Astrocyte of the hippocampus (primary cell): Measurements from ENCODE around the gene ACSF3.

Experiments
- DNase-seq: peaks from one replicate; pipeline ENCODE4 v3.0.0; 2011; ENCODE audit warnings: low read depth, low spot score

ACSF3 gene

DNA sequence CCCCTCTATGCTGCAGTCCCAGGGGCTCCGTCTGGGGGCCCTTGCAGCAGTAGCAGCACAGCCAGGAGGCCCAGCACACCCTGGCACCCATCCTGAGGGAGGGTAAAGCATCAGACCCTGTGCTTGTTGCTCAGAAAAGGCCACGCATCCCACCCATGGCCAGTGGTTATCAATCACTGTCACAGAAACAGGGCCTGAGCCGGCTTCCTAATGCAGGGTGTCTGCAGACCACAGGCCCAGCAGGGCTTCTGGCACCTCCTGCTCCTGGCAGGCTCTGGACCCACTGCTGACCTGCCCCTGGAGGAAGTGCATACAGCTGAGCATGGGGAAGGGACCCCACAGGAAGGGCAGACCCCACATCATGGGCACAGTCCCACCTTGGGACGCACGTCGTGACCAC is 51.0 kb downstream of the ACSF3 start:
- DNase-seq = no peak

DNA sequence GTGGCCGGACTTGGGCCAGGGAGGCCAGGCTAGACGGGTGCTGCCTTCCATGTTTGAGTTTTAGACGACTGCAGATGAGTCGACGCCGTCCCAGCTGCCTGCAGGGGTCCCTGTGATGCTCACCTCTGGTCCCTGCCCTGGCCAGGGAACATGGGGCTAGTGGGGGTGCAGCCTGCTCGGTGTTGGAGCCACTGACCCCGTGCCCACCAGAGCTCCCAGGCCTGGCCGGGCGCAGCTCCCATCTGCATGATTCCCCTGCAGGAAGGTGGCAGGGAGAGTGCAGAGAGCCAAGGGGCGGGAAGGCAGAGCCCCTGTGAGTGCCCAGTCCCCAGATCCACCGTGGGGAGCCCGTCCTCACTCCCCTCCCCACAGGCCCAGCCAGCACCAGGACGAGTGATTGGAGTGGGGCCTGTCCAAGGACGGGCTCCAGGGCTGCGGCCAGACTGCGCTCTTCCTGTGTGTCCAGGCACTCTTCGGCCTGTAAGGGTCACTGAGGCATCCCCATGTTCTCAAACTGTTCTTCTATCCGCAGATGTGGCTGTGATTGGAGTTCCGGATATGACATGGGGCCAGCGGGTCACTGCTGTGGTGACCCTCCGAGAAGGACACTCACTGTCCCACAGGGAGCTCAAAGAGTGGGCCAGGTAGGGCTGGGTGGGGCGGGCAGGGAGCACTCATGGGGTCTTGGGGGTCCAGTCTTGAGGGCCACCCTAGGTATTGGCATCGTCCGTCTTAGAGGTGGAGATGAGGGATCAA is 51.9 kb downstream of the ACSF3 start:
- no peak for DNase-seq

GRCh38 chr16:89146211-89147005 is 52.8 kb downstream of the ACSF3 start:
- no peak for DNase-seq

GRCh38 chr16:89147085-89147817 is 53.6 kb downstream of the ACSF3 start:
- no peak for DNase-seq

DNA sequence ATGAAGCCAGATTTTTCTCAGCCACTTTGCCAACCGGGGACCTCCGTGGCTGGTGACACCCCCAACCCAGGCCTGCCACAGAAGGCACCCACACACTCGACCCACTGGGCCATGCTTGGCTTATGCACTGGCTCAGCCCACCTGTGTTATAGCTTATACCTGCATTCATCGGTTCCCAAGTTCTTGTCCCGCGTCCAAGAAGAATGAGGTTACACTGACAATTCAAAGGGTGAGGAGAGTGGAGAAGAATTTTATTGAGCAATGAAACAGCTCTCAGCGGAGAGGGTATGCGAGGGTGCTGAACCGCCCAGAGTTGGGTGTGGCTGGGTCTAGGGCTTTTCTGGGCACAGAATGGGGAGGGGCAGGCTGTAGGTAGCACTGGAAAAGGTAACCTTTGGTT is 55.7 kb downstream of the ACSF3 start:
- DNase-seq = no peak

GRCh38 chr16:89150090-89150835 is 56.6 kb downstream of the ACSF3 start:
- DNase-seq = no peak

GRCh38 chr16:89150981-89151380 is 57.3 kb downstream of the ACSF3 start:
- DNase-seq = no peak

- no peak for DNase-seq
Measured at GRCh38 chr16:89152831-89153700, 59.4 kb downstream of the ACSF3 start.

DNA sequence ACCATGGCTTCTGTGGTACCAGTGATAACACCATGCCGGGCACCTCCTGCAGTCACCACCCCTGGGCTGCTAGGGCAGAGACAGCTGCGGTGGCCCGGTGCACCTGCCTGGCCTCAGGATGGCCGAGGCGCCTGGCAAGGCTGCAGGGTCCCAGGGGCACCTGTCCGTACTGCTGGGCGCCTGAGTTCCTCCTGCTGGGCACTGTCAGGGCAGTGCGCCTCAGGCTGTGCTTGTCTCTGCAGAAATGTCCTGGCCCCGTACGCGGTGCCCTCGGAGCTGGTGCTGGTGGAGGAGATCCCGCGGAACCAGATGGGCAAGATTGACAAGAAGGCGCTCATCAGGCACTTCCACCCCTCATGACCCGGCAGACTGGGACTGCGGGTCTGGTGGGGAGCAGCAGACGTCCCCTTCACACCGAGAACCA is 60.2 kb downstream of the ACSF3 start:
- DNase-seq = no peak

DNA sequence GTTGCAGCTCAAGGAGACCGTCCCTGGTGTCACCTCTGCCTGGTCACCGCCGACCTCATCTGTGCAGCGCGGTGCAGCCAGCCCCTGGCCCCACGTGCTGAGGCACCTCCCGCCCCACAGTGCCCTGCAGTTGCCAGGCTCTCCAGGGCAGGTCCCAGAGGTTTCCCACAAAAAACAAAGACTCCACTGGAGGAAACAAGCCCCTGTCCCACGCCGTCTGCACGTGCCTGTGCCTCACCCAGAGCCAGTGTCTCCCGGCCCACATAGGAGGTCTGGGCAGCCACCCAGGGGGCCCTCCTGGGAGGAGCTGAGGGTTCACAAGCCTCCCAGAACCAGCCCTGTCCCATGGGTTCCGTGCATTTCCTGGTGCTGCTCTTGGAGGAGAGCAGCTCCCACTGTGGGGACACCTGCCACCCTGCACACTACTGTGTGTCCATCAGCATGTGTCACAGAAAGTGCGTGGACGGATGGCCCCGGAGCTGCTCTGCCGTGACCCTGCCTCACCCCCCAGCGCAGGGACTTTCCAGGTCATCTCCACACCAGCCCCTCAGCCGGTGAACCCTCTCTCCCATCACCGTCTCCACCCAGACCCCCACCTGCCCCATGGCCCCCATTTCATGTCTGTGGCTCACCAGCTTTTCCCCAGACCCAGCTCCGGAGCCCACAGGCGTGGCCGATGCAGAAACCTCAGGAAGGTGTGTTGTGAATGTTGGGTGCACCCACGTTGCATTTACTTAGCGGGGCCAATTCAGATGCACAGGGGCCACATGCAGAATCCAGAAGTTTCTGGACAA is 60.9 kb downstream of the ACSF3 start:
- no peak for DNase-seq

DNA sequence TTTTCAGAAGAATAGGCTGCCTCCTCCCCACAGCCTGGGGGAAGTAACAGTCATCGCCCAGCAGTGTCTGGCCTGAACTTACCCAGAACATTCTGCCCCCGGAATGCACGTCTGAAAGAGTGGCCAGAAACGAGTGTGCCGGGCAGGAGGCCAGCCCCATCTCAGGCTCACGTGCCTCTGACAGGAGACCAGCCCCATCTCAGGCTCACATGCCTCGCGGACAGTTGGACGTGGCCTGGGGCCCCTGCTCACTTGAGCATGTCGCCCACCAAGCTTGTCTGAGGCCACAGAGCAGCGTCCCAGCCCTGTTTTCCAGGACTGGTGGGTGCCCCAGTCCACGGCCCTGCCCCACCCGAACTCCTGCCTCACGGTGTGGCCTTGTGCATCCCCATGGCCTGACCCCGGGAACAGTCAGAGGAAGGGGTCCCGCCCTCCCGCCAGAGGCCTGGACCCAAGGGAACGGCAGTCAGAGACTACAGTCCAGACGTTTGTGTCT is 61.6 kb downstream of the ACSF3 start:
- peak; percentile 76 for DNase-seq

- no peak for DNase-seq
Measured at GRCh38 chr16:89155851-89156739, 62.4 kb downstream of the ACSF3 start.

DNA sequence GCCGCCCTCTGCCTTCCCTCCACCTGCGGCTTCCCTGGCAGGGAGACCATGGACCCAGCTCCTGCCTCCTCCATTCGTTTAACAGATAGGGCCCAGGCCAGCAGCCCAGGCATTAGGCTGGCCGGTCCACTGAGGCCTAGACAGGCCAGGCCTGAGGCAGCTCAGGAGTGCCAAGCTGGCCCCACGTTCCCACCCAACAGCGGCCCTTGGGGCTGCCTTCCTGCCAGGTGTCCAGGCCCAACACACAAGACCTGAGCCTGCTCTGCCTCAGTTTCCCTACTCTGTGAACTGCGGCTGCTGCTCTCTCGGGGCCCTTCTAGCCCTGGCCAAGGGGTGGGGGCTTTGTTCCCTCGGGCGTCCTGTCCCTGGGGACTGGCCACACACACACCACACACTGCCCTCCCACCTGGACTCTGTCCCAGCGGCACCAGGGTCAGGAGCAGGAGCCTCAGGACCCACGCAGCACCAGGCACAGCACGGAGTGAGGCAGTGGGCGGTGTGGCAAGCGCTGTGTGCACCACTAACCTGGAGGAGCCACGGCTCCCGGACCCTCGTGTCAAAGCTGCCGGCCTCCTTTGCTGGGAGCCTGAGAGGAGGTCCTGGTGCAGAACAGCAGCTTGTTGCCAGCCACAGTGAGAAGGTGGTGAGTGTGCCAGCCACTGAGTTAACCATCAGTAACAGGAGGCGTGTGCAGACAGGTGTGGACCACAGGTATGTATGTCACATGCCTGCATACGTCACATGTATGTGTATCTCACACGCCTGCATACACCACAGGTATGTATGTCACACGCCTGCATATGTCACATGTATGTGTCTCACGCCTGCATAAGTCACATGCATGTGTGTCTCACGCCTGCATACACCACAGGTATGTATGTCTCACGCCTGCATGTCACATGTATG is 63.3 kb downstream of the ACSF3 start:
- no peak for DNase-seq

- DNase-seq = no peak
Measured at GRCh38 chr16:89157778-89158177, 64.1 kb downstream of the ACSF3 start.

- no peak for DNase-seq
Measured at GRCh38 chr16:89159066-89159849, 65.6 kb downstream of the ACSF3 start.

DNA sequence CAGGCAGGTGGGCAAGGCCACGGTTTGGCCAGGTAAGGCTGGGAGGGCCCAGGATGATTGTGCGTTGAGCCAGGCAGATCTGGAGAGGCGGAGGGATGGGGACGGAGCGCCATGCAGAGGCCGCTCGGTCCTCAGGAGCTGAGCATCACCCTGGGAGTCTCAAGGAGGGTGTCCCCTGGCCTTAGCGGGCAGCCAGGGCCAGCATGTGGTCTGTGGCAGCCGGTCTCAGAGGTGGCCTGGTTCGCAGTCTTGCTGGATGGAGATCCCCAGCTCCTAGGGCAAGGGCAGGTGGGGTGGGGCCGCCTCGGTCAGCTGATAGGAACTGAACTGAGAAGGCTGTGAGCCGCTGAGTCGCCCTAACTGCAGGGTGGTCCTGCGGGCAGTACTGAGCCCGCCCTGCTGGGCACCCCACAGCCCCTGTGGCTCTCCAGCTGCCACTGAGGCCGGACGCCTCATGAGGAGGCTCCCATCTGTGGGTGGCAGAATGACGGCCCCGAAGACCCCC is 66.2 kb downstream of the ACSF3 start:
- no peak for DNase-seq
